NCI-H69 (cell line): ENCODE measurements around the gene ALG1L2.
"Not testable (repeated sequence)": the region's sequence is repeated elsewhere in the genome, so short reads cannot be mapped to it uniquely, and the experiment has no call there.

Source experiments
- DNase-seq: peaks from one replicate; lab custom pipeline; 2025; lab: John Stamatoyannopoulos, UW

ALG1L2 gene

DNA sequence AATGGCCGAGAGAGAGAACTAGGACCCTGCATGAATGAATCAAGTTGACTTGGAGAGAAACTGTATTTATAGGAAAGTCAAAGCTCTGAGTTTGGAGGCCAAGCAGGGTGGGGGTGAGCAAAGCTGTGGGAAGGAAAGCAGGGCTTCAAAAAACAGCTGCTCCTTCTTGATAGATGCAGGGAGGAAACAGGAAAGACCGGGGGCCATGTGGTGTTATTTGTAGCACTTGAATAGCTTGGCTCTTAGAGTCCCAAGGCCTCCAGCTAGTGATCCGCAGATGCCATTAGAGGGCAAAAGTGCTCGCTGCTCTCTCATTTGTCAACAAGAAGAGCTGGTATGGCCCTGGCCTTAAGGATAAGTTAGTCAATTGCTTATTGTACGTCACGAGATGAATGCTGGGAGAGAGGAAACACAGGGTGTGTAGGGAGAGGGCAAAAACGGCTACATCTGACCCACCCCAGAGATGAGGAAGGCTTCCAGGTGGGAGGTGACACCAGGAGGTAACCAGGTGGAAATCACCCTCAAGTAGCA, at the start of gene ALG1L2:
TSS of gene ALG1L2 (plus strand) at position 481 of the 531 bp plus-strand sequence. CDS start 186 bp downstream, outside the sequence.
- no peak for DNase-seq

- not testable (repeated sequence) for DNase-seq
These were observed 44.4 kb upstream of the ALG1L2 start for GRCh38 chr3:130037126-130037815.

DNA sequence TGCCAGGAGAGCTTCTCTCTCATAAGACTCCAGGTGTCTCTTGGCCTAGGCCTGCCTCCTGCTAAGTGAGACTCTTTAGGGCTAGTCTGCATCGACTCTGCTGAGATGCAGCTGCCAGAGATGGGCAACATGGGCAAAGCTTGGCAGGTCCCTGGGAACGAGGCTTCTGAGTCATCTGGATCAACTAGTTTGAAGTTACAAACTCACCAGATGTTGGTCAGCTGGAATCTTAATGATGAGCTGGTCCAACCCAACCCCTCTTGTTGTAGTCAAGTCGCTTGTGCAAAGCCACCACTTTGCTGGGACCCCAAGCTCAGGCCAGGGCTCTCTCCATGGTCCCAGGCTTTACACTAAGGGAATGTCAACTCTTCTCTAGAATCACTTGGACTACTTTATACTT, 38.9 kb upstream of the ALG1L2 start:
- not testable (repeated sequence) for DNase-seq

DNA sequence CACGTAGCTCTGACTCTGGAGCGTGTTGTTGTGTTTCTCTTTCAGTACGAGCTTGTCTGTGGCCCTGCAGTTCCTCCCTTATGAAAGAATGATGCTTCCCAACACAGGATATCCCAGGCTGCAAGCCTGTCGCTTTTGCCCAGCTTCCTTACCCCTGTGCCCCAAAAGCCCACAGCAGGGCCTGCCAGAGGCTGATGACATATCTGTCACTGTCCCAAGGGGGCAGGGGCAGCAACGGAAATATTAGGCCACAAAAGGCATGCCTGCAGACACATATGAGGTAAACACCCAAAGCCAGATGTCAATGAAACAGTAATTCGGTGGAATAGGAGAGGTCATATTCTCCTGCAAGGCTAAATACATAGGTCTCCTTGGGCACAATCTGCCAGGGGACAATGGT, 38.0 kb upstream of the ALG1L2 start:
- DNase-seq: not testable (repeated sequence)

GRCh38 chr3:130044370-130044769, 37.3 kb upstream of the ALG1L2 start:
- no peak for DNase-seq

- no peak for DNase-seq
These were observed 32.9 kb upstream of the ALG1L2 start for GRCh38 chr3:130048726-130049125.

GRCh38 chr3:130052366-130052765, 29.3 kb upstream of the ALG1L2 start:
- not testable (repeated sequence) for DNase-seq

- not testable (repeated sequence) for DNase-seq
These were observed 28.7 kb upstream of the ALG1L2 start for GRCh38 chr3:130052965-130053364.

DNA sequence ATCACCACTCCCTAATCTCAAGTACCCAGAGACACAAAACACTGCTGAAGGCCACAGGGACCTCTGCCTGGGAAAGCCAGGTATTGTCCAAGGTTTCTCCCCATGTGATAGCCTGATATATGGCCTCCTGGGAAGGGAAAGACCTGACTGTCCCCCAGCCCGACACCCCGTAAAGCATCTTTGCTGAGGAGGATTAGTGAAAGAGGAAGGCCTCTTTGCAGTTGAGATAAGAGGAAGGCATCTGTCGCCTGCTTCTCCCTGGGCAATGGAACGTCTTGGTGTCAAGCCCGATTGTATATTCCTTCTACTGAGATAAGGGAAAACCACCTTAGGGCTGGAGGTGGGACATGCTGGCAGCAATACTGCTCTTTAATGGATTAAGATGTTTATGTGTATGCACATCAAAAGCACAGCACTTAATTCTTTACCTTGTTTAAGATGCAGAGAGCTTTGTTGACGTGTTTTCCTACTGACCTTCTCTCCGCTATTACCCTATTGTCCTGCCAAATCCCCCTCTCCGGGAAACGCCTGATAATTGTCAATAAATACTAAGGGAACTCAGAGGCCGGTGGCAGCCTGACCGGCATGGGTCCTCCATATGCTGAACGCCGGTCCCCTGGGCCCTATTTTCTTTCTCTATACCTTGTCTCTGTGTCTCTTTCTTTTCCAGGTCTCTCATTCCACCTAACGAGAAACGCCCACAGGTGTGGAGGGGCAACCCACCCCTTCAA, 23.9 kb upstream of the ALG1L2 start:
- DNase-seq: not testable (repeated sequence)

DNA sequence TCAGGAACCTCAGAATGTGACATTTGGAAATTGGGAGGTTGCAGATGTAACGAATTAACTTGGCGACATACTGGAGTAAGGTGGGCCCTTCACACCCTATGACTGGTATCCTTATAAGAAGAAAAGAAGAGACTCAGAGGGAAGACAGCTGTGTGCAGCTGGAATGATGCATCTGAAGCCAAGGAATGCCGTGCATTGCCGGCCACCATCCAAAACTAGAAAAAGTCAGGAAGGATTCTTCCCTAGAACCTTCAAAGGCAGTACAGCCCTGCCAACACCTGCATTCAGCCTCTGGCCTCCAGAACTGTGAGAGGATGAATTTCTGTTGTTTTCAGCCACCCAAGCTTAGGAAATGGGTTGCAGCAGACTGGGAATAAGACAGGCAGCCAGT, 23.4 kb upstream of the ALG1L2 start:
- DNase-seq: not testable (repeated sequence)

GRCh38 chr3:130058716-130059115, 22.9 kb upstream of the ALG1L2 start:
- DNase-seq: not testable (repeated sequence)

DNA sequence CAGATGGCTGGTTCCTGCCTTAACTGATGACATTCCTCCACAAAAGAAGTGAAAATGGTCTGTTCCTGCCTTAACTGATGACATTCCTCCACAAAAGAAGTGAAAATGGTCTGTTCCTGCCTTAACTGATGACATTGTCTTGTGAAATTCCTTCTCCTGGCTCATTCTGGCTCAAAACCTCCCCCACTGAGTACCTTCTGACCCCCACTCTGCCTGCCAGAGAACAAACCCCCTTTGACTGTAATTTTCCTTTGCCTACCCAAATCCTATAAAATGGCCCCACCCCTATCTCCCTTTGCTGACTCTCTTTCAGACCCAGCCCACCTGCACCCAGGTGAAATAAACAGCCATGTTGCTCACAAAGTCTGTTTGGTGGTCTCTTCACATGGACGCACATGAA, 22.5 kb upstream of the ALG1L2 start:
- not testable (repeated sequence) for DNase-seq

GRCh38 chr3:130073582-130073981, 8.0 kb upstream of the ALG1L2 start:
- DNase-seq: no peak

DNA sequence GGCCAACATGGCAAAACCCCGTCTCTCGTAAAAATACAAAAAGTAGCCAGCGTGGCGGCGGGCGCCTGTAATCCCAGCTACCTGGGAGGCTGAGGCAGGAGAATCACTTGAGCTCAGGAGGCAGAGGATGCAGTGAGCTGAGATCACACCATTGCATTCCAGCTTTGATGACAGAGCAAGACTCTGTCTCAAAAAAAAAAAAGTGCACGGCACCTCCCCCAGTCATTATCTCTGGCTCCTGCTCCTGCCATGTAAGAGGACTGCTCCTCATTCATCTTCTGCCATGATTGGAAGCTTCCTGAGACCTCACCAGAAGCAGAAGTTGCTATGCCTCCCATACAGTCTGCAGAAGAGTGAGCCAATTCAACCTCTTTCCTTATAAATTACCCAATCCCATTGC, 4.0 kb upstream of the ALG1L2 start:
- no peak for DNase-seq

GRCh38 chr3:130083363-130084090, 1.9 kb downstream of the ALG1L2 start:
- DNase-seq: not testable (repeated sequence)

DNA sequence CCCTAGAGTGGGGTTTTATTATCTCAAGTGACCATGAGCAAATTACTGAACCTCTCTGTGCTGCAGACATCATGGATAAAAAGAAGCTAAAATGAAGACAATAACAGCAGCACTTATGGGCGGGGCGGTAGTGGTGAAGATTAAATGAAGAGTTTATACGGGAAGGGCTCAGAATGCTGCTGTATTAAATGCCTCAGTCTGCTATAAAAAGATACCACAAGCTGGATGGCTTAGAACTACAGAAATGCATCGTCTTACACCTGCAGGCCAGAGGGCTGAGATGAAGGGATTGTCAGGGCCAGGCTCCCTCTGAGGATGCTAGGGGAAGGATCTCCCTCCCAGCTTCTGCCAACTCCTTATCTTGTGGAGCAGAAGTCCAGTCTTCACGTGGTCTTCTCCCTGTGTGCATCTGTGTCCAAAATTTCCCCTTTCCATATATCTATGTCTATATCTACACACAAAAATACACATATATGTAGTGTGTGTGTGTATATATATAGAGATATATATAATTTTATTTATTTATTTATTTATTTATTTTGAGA, 2.9 kb downstream of the ALG1L2 start:
- DNase-seq: no peak

DNA sequence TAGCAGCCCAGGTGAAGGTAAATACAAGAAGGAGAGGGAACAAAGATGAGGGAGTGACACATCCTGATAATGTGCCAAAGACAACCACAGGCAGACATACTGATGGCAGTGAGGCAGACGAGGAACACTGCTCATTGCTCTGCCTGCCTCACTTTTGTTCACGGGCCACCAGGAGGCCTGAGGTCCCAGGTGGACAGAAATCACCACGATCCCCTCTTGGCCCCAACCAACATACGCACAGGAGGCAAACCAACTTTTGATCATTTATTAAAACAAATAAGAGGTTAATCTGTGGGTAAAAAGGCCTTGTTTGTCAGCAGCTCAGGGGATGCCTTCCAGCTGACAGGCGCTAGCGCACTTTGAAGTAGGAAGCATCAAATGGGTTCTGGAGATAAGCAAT, 4.2 kb downstream of the ALG1L2 start:
- DNase-seq: no peak

GRCh38 chr3:130086628-130087027, 5.0 kb downstream of the ALG1L2 start:
- DNase-seq: not testable (repeated sequence)

DNA sequence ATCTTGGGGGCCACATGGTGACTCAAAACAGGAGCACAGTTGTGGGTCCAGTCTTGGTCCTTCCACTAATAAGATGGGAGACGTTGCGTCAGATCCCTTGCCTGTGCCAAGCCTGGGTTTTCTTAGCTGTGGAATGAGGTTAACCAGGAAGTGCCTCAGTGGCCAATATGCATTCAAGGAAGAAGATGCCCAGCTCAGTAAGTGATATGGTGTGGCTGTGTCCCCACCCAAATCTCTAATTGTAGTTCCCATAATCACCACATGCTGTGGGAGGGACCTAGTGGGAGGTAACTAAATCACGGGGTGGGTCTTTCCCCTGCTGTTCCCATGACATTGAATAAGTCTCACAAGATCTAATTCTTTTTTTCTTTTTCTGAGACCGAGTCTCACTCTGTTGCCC, 6.4 kb downstream of the ALG1L2 start:
- no peak for DNase-seq

- DNase-seq: not testable (repeated sequence)
These were observed 9.1 kb downstream of the ALG1L2 start for GRCh38 chr3:130090681-130091080.

DNA sequence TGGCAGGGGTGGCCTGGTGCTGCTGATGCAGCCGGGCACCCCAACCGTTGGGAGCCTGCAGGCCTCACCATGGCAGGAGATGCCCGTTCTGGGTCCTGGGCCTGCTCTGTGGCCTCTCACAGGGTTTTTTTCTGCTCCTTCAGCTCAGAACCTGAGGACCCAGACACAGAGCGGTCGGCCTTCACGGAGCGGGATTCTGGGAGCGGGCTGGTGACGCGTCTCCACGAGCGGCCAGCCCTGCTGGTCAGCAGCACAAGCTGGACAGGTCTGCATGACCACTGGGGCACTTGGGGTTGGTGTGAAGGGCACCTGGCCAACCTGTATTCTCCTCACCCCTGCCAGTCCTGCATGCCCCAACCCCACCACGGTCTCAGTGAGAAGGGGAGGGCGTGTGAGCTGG, 10.3 kb downstream of the ALG1L2 start:
- DNase-seq: no peak

DNA sequence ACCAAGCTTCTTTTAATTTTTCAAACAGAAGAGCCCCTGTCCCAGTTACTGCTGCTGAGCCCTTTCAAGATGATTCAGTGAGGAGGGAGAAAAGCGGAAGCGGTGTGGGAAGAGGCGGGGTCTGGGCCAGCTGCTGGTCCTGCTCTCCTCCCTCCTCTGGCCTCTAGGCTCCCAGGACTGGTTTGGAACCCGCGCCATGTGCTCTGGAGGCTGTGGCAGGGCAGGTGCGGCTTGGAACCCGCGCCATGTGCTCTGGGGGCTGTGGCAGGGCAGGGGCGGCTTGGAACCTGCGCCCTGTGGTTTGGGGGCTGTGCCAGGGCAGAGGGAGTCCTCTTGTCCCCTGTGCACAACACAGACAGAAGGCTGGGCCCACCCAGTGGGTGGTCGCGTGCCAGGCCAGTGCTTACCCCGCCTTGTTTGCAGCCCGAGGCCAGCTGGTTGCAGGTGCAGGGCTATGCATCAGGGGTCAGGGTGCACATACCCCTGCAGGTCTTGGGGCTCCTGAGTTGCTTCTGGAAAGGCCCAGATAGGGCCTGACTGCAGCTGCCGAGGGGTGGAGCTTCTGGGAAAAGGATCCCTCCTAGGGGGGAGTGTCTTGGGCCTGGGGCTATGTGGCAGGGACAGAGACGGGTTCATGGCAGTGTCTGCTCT, 12.2 kb downstream of the ALG1L2 start:
- DNase-seq: peak; percentile 1
